Astrocyte (in vitro differentiated cells and primary cell): ENCODE measurements around the gene LRRTM4. TPM values are rescaled to one million over a fixed set of nuclear protein-coding genes. Genes with fewer than 3 reads are reported as not detected.
"Not testable (repeated sequence)": the region's sequence is repeated elsewhere in the genome, so short reads cannot be mapped to it uniquely, and the experiment has no call there.

Experiments
- DNase-seq: peaks from one replicate; pipeline ENCODE4 v3.0.0-alpha.2; 2010; ENCODE audit warnings: low read depth
- FAIRE-seq: peaks from 2 replicates; lab custom pipeline; 2011; peaks lifted over from hg19 to GRCh38; lab: Jason Lieb, UNC
- H2AFZ ChIP-seq: 2 replicates; pipeline ENCODE4 v1.6.0; 2012; ENCODE audit warnings: low read depth, low read length, inconsistent platforms
- H3K27ac ChIP-seq: 2 replicates; pipeline ENCODE4 v1.5.1; 2011; ENCODE audit warnings: low read depth, low read length, inconsistent platforms
- H3K27me3 ChIP-seq: 2 replicates; pipeline ENCODE4 v1.6.0; 2011; ENCODE audit warnings: low read length, inconsistent platforms; ENCODE audit not compliant: insufficient read depth
- H3K36me3 ChIP-seq: 2 replicates; pipeline ENCODE4 v1.5.1; 2011; ENCODE audit warnings: low read length, inconsistent platforms; ENCODE audit not compliant: insufficient read depth
- H3K4me1 ChIP-seq: 2 replicates; pipeline ENCODE4 v1.5.1; 2011; ENCODE audit warnings: low read length, inconsistent platforms; ENCODE audit not compliant: insufficient read depth
- H3K4me2 ChIP-seq: 2 replicates; pipeline ENCODE4 v1.6.0; 2012; ENCODE audit warnings: low read length, inconsistent platforms
- H3K4me3 ChIP-seq: 2 replicates; pipeline ENCODE4 v1.5.1; 2011; ENCODE audit warnings: low read depth, mild to moderate bottlenecking, low read length, inconsistent platforms; ENCODE audit not compliant: insufficient read depth
- H3K79me2 ChIP-seq: 2 replicates; pipeline ENCODE4 v1.6.0; 2012; ENCODE audit warnings: mild to moderate bottlenecking, low read length, inconsistent platforms; ENCODE audit not compliant: insufficient read depth
- H3K9ac ChIP-seq: 2 replicates; pipeline ENCODE4 v1.6.0; 2012; ENCODE audit warnings: mild to moderate bottlenecking, low read length, inconsistent platforms
- H3K9me3 ChIP-seq: 2 replicates; pipeline ENCODE4 v1.5.1; 2012; ENCODE audit warnings: low read depth, mild to moderate bottlenecking, low read length, inconsistent platforms; ENCODE audit not compliant: insufficient read depth
- H4K20me1 ChIP-seq: 2 replicates; pipeline ENCODE4 v1.6.0; 2012; ENCODE audit warnings: low read length, inconsistent platforms; ENCODE audit not compliant: insufficient read depth
- H3K27ac Mint-ChIP-seq: one replicate; pipeline ENCODE4 v1.8.0; 2021; ENCODE audit warnings: mild to moderate bottlenecking, mixed read lengths; ENCODE audit not compliant: unreplicated experiment
- H3K27me3 Mint-ChIP-seq: one replicate; pipeline ENCODE4 v1.8.0; 2021; ENCODE audit warnings: low read depth, mixed read lengths; ENCODE audit not compliant: unreplicated experiment
- H3K36me3 Mint-ChIP-seq: one replicate; pipeline ENCODE4 v1.8.0; 2021; ENCODE audit warnings: low read depth, mixed read lengths; ENCODE audit not compliant: unreplicated experiment
- H3K4me1 Mint-ChIP-seq: one replicate; pipeline ENCODE4 v1.8.0; 2021; ENCODE audit warnings: low read depth, mixed read lengths; ENCODE audit not compliant: unreplicated experiment
- H3K4me3 Mint-ChIP-seq: one replicate; pipeline ENCODE4 v1.8.0; 2021; ENCODE audit warnings: mild to moderate bottlenecking, moderate library complexity, mixed read lengths; ENCODE audit not compliant: unreplicated experiment
- H3K9me3 Mint-ChIP-seq: one replicate; pipeline ENCODE4 v1.8.0; 2021; ENCODE audit warnings: mild to moderate bottlenecking, mixed read lengths; ENCODE audit not compliant: unreplicated experiment
- EZH2 ChIP-seq: IDR thresholded peaks from 2 replicates; pipeline ENCODE4 v1.6.1; 2012; ENCODE audit warnings: mild to moderate bottlenecking, low read length, inconsistent platforms; ENCODE audit not compliant: insufficient read depth
- total RNA-seq: library from RNA; stranded (reverse); gene quantifications from 2 replicates; pipeline ENCODE4 v1.2.1, GENCODE V29; 2021
- TF ChIP-seq, protein P1 (sequence below): IDR thresholded peaks from 2 replicates; pipeline ENCODE4 v1.5.1; 2011; ENCODE audit warnings: low read depth, mild to moderate bottlenecking, inconsistent platforms, low read length, moderate library complexity; ENCODE audit not compliant: insufficient read depth

The LRRTM4 gene
- total RNA-seq, 1 donor from 2014 or later = 0.59 TPM

- no peak overlapping the region for H3K4me3 Mint-ChIP-seq
- no peak overlapping the region for H2AFZ ChIP-seq
These were observed 808.9 kb downstream of the LRRTM4 start for GRCh38 chr2:76713312-76713711.

DNA sequence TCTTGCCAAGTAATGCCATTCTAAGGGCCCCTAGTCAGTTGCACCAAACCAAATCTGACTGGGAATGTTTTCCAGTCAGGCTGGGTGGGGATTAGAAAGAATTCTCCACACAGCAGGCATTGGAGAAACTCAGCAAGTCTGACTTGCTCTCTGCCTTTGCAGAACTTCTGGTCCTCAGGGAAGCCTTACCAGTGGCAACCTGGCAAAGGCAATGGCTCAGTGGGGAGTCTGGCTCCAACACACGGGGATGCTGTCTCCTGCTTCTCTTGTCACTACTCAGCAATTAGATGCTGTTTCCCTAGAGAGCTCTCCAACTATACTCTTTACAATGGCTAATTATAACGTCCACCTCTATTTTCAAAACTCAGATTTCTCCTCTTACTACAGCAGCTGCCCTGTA, 810.7 kb downstream of the LRRTM4 start:
- DNase-seq (no peak), FAIRE-seq (no peak)
- H3K9me3 Mint-ChIP-seq = peaks cover 3% of the 10 kb centered on the region
- no peaks in the 10 kb centered on the region for H4K20me1 ChIP-seq
- H3K27ac ChIP-seq = no peak overlapping the region
- no peak for TF ChIP-seq EZH2
- TF ChIP-seq, protein P1, sequence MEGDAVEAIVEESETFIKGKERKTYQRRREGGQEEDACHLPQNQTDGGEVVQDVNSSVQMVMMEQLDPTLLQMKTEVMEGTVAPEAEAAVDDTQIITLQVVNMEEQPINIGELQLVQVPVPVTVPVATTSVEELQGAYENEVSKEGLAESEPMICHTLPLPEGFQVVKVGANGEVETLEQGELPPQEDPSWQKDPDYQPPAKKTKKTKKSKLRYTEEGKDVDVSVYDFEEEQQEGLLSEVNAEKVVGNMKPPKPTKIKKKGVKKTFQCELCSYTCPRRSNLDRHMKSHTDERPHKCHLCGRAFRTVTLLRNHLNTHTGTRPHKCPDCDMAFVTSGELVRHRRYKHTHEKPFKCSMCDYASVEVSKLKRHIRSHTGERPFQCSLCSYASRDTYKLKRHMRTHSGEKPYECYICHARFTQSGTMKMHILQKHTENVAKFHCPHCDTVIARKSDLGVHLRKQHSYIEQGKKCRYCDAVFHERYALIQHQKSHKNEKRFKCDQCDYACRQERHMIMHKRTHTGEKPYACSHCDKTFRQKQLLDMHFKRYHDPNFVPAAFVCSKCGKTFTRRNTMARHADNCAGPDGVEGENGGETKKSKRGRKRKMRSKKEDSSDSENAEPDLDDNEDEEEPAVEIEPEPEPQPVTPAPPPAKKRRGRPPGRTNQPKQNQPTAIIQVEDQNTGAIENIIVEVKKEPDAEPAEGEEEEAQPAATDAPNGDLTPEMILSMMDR = no peak
- no peak overlapping the region for H3K9ac ChIP-seq
- H3K36me3 Mint-ChIP-seq = no peaks in the 10 kb centered on the region
- H3K36me3 ChIP-seq = no peaks in the 10 kb centered on the region
- H3K79me2 ChIP-seq = no peaks in the 10 kb centered on the region
- no peaks in the 10 kb centered on the region for H3K27me3 Mint-ChIP-seq
- no peak overlapping the region for H3K4me3 Mint-ChIP-seq
- H3K27me3 ChIP-seq = no peaks in the 10 kb centered on the region
- H3K27ac Mint-ChIP-seq = no peak overlapping the region
- no peaks in the 10 kb centered on the region for H3K4me1 Mint-ChIP-seq
- H2AFZ ChIP-seq = no peak overlapping the region
- no peaks in the 10 kb centered on the region for H3K9me3 ChIP-seq
- H3K4me1 ChIP-seq = no peaks in the 10 kb centered on the region
- H3K4me2 ChIP-seq = no peak overlapping the region
- no peak overlapping the region for H3K4me3 ChIP-seq

More at GRCh38 chr2:76713312-76713711, 808.9 kb downstream of the LRRTM4 start:
- FAIRE-seq (no peak), DNase-seq (no peak)
- no peaks in the 10 kb centered on the region for H3K36me3 Mint-ChIP-seq
- no peaks in the 10 kb centered on the region for H3K4me1 Mint-ChIP-seq
- no peaks in the 10 kb centered on the region for H3K9me3 ChIP-seq
- no peaks in the 10 kb centered on the region for H3K9me3 Mint-ChIP-seq
- H3K9ac ChIP-seq = no peak overlapping the region
- H3K4me1 ChIP-seq = no peaks in the 10 kb centered on the region
- H3K27me3 ChIP-seq = no peaks in the 10 kb centered on the region
- H4K20me1 ChIP-seq = no peaks in the 10 kb centered on the region
- no peaks in the 10 kb centered on the region for H3K27me3 Mint-ChIP-seq
- TF ChIP-seq, protein P1 = no peak
- TF ChIP-seq EZH2 = no peak
- H3K4me2 ChIP-seq = no peak overlapping the region
- no peaks in the 10 kb centered on the region for H3K36me3 ChIP-seq
- H3K4me3 ChIP-seq = no peak overlapping the region
- no peak overlapping the region for H3K27ac ChIP-seq
- H3K27ac Mint-ChIP-seq = no peak overlapping the region
- H3K79me2 ChIP-seq = no peaks in the 10 kb centered on the region

DNA sequence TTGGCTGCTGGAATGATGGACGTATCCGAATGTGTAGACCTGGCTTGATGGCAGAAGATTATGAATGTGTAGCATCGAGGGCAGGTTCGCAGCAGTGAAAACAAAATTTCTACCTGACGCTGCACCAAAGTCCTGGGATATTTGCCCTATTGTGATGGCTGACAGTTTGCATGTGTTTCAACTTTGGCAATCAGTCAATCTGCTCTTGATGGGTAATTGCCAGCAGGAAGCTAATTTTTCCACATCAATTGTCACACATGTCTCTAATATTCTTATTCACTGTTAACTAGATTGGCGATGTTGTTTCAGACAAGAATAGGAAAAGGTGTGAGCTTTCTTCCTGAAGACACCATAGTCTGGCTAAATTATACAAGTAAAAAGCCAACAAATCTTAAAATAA, 821.3 kb downstream of the LRRTM4 start:
- no peaks in the 10 kb centered on the region for H4K20me1 ChIP-seq
- H3K4me1 Mint-ChIP-seq = no peaks in the 10 kb centered on the region
- no peak overlapping the region for H3K9ac ChIP-seq
- no peaks in the 10 kb centered on the region for H3K27me3 ChIP-seq
- H3K27ac ChIP-seq = no peak overlapping the region
- H3K9me3 ChIP-seq = no peaks in the 10 kb centered on the region
- H2AFZ ChIP-seq = no peak overlapping the region
- no peaks in the 10 kb centered on the region for H3K79me2 ChIP-seq
- DNase-seq = no peak
- H3K4me1 ChIP-seq = no peaks in the 10 kb centered on the region
- no peak for FAIRE-seq
- no peak overlapping the region for H3K4me2 ChIP-seq
- no peaks in the 10 kb centered on the region for H3K36me3 ChIP-seq
- H3K9me3 Mint-ChIP-seq = no peaks in the 10 kb centered on the region
- no peak overlapping the region for H3K4me3 ChIP-seq
- TF ChIP-seq EZH2 = no peak
- TF ChIP-seq, protein P1 = no peak
- no peak overlapping the region for H3K4me3 Mint-ChIP-seq
- H3K36me3 Mint-ChIP-seq = no peaks in the 10 kb centered on the region
- no peaks in the 10 kb centered on the region for H3K27me3 Mint-ChIP-seq
- H3K27ac Mint-ChIP-seq = no peak overlapping the region

DNA sequence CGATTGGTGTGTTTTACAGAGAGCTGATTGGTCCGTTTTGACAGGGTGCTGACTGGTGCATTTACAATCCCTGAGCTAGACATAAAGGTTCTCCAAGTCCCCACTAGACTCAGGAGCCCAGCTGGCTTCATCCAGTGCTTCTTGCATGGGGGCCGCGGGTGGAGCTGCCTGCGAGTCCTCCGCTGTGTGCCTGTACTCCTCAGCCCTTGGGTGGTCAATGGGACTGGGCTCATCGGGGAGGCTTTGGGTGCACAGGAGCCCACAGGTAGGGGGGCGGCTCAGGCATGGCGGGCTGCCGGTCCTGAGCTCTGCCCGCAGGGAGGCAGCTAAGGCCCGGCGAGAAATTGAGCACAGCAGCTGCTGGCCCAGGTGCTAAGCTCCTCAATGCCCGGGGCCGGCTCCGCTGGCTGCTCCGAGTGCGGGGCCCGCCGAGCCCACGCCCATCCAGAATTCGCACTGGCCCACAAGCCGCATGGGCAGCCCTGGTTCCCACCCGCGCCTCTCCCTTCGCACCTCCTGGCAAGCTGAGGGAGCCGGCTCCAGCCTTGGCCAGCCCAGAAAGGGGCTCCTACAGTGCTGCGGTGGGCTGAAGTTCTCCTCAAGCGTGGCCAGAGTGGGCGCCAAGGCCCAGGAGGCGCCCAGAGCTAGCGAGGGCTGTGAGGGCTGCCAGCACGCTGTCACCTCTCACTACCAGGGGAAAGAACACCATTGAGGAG, 824.0 kb downstream of the LRRTM4 start:
- FAIRE-seq, H4K20me1 ChIP-seq, H3K4me3 Mint-ChIP-seq, H3K4me2 ChIP-seq, H3K79me2 ChIP-seq, H3K27ac ChIP-seq, H3K9me3 ChIP-seq, H3K4me1 Mint-ChIP-seq, H2AFZ ChIP-seq, H3K36me3 ChIP-seq, H3K27me3 ChIP-seq, H3K4me3 ChIP-seq, H3K9ac ChIP-seq, H3K27me3 Mint-ChIP-seq, H3K4me1 ChIP-seq, DNase-seq, H3K27ac Mint-ChIP-seq, H3K36me3 Mint-ChIP-seq, H3K9me3 Mint-ChIP-seq: not testable (repeated sequence)
